ENCODE data around the gene OR51B5. TPM values are rescaled to one million over a fixed set of nuclear protein-coding genes. Genes with fewer than 3 reads are reported as not detected.
"Not testable (repeated sequence)": the region's sequence is repeated elsewhere in the genome, so short reads cannot be mapped to it uniquely, and the experiment has no call there.

OR51B5 gene
- total and polyA plus RNA-seq, 5 donors from 2014 or later, result 0.41 TPM; not detected in 4

DNA sequence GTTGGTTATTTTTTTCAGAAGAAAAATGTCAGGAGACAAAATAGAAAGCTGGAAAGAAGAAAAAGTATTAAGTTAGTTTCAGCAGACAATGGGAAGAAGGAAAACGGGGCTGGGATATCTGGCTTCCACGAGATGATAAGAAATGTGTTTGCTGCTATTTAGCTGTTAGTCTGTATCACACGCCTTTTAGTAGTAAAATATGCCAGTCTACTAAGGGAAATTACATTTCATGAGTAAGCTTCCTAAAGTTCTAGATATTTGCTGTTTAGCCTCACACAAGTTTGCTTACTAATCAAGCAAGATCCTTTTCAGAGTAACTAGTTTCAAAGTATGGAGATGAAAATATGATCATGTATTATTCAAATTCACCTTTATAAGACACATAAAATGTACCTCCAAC is 43.1 kb downstream of the OR51B5 start:
- no peaks in the 10 kb centered on the region for H3K27me3 ChIP-seq (ENCODE audit: control insufficient read depth, insufficient read depth, low read length)
- Mint-ChIP-seq H3K4me1 (no peaks in the 10 kb centered on the region), H3K36me3 (no peaks in the 10 kb centered on the region), H3K27me3 (no peaks in the 10 kb centered on the region), H3K4me3 (no peak overlapping the region), H3K27ac (no peak overlapping the region), H3K9me3 (peaks cover 0 to 2% (median 0%) of the 10 kb centered on the region in 7 donors)
- H3K4me3 ChIP-seq (ENCODE audit: low read depth, low read length), result no peak overlapping the region
- H3K27ac ChIP-seq (ENCODE audit: insufficient read depth, low read length, poor library complexity, severe bottlenecking), result no peak overlapping the region
- no peaks in the 10 kb centered on the region for H3K9me3 ChIP-seq (ENCODE audit: control insufficient read depth in 2 of 2, low read length in 2 of 2)
- ATAC-seq (ENCODE audit: low read depth in 2 of 2) (no peak), DNase-seq (no peak)
- H3K36me3 ChIP-seq (ENCODE audit: control insufficient read depth, insufficient read depth, low read length), result no peaks in the 10 kb centered on the region
- no peaks in the 10 kb centered on the region for H3K4me1 ChIP-seq (ENCODE audit: control insufficient read depth, insufficient read depth, low read length, poor library complexity, severe bottlenecking)

GRCh38 chr11:5298451-5298850 is 44.9 kb downstream of the OR51B5 start:
- Histone ChIP-seq H3K27me3 (ENCODE audit: control insufficient read depth, insufficient read depth, low read length) (no peaks in the 10 kb centered on the region), H3K27ac (ENCODE audit: insufficient read depth, low read length, poor library complexity, severe bottlenecking) (no peak overlapping the region), H3K36me3 (ENCODE audit: control insufficient read depth, insufficient read depth, low read length) (no peaks in the 10 kb centered on the region), H3K9me3 (ENCODE audit: control insufficient read depth in 2 of 2, low read length in 2 of 2) (no peaks in the 10 kb centered on the region), H3K4me1 (ENCODE audit: control insufficient read depth, insufficient read depth, low read length, poor library complexity, severe bottlenecking) (no peaks in the 10 kb centered on the region), H3K4me3 (ENCODE audit: low read depth, low read length) (no peak overlapping the region)
- H3K4me1 Mint-ChIP-seq, result no peaks in the 10 kb centered on the region
- no peaks in the 10 kb centered on the region for H3K36me3 Mint-ChIP-seq
- H3K27ac Mint-ChIP-seq, result no peak overlapping the region
- no peaks in the 10 kb centered on the region for H3K27me3 Mint-ChIP-seq
- H3K9me3 Mint-ChIP-seq, result peaks cover 0 to 2% (median 0%) of the 10 kb centered on the region in 7 donors
- H3K4me3 Mint-ChIP-seq, result no peak overlapping the region
- ATAC-seq (ENCODE audit: low read depth in 2 of 2), result no peak
- DNase-seq, result no peak

DNA sequence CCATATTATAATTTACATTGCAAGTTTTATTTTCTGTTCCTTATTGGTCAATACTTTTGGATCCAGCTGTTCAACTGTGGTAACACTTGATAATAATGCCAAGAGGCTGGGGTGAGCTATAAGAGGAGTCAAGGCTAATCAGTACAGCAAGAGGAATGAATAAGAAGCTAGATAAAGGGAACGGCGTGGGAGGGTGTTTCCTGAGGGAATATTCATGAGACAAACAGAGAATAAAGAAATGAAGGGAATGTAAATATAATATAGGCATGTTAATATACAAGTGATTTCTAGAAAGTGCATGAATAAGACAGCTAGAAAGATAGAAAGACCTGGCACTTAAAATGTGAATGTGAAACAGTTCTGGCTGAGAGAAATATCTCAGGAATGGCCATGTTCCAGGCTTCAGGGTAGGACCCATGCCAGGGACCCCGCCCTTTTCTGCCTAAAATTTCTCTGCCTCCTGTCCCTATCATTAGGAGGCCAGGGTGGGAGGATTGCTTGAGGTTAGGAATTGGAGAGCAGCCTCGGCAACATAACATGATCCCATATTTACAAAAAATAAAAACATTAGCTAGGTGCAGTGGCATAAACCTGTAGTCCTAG is 45.5 kb downstream of the OR51B5 start:
- Mint-ChIP-seq H3K36me3 (no peaks in the 10 kb centered on the region), H3K27ac (no peak overlapping the region), H3K27me3 (no peaks in the 10 kb centered on the region), H3K9me3 (peaks cover 0 to 2% (median 0%) of the 10 kb centered on the region in 7 donors), H3K4me1 (no peaks in the 10 kb centered on the region), H3K4me3 (no peak overlapping the region)
- no peaks in the 10 kb centered on the region for H3K27me3 ChIP-seq (ENCODE audit: control insufficient read depth, insufficient read depth, low read length)
- no peaks in the 10 kb centered on the region for H3K4me1 ChIP-seq (ENCODE audit: control insufficient read depth, insufficient read depth, low read length, poor library complexity, severe bottlenecking)
- H3K36me3 ChIP-seq (ENCODE audit: control insufficient read depth, insufficient read depth, low read length), result no peaks in the 10 kb centered on the region
- H3K27ac ChIP-seq (ENCODE audit: insufficient read depth, low read length, poor library complexity, severe bottlenecking), result no peak overlapping the region
- no peaks in the 10 kb centered on the region for H3K9me3 ChIP-seq (ENCODE audit: control insufficient read depth in 2 of 2, low read length in 2 of 2)
- DNase-seq, result no peak
- no peak overlapping the region for H3K4me3 ChIP-seq (ENCODE audit: low read depth, low read length)
- ATAC-seq (ENCODE audit: low read depth in 2 of 2), result no peak

- not testable (repeated sequence) for ATAC-seq (ENCODE audit: low read depth in 2 of 2); H3K27me3 Mint-ChIP-seq; H3K27ac ChIP-seq (ENCODE audit: insufficient read depth, low read length, poor library complexity, severe bottlenecking); DNase-seq; H3K36me3 ChIP-seq (ENCODE audit: control insufficient read depth, insufficient read depth, low read length); H3K9me3 Mint-ChIP-seq; H3K27me3 ChIP-seq (ENCODE audit: control insufficient read depth, insufficient read depth, low read length); H3K4me1 Mint-ChIP-seq; H3K36me3 Mint-ChIP-seq; H3K4me3 ChIP-seq (ENCODE audit: low read depth, low read length); H3K4me1 ChIP-seq (ENCODE audit: control insufficient read depth, insufficient read depth, low read length, poor library complexity, severe bottlenecking); H3K27ac Mint-ChIP-seq; H3K9me3 ChIP-seq (ENCODE audit: control insufficient read depth in 2 of 2, low read length in 2 of 2); H3K4me3 Mint-ChIP-seq
Observed at GRCh38 chr11:5294342-5294995, 48.9 kb downstream of the OR51B5 start.

- DNase-seq, result no peak
- Histone ChIP-seq H3K36me3 (ENCODE audit: control insufficient read depth, insufficient read depth, low read length) (no peaks in the 10 kb centered on the region), H3K4me1 (ENCODE audit: control insufficient read depth, insufficient read depth, low read length, poor library complexity, severe bottlenecking) (no peaks in the 10 kb centered on the region), H3K27ac (ENCODE audit: insufficient read depth, low read length, poor library complexity, severe bottlenecking) (no peak overlapping the region), H3K9me3 (ENCODE audit: control insufficient read depth in 2 of 2, low read length in 2 of 2) (no peaks in the 10 kb centered on the region), H3K4me3 (ENCODE audit: low read depth, low read length) (no peak overlapping the region), H3K27me3 (ENCODE audit: control insufficient read depth, insufficient read depth, low read length) (no peaks in the 10 kb centered on the region)
- ATAC-seq (ENCODE audit: low read depth in 2 of 2), result no peak
- no peaks in the 10 kb centered on the region for H3K4me1 Mint-ChIP-seq
- peaks cover 0 to 4% (median 0%) of the 10 kb centered on the region in 7 donors for H3K9me3 Mint-ChIP-seq
- H3K36me3 Mint-ChIP-seq, result no peaks in the 10 kb centered on the region
- H3K4me3 Mint-ChIP-seq, result no peak overlapping the region
- H3K27me3 Mint-ChIP-seq, result no peaks in the 10 kb centered on the region
- no peak overlapping the region for H3K27ac Mint-ChIP-seq
Observed at GRCh38 chr11:5293028-5293427, 50.3 kb downstream of the OR51B5 start.

Other genes starting within 250 kb of the OR51B5 start
- gene OR52A5, start 205.2 kb downstream of the OR51B5 start, total RNA-seq, result not detected
- not detected for gene OR52A5, start 205.2 kb downstream of the OR51B5 start, polyA plus RNA-seq
- not detected for gene OR52A1, start 188.8 kb downstream of the OR51B5 start, total RNA-seq
- gene OR52A1, start 188.8 kb downstream of the OR51B5 start, polyA plus RNA-seq, result not detected
- not detected for gene OR51V1, start 142.8 kb downstream of the OR51B5 start, total RNA-seq
- gene OR51V1, start 142.8 kb downstream of the OR51B5 start, polyA plus RNA-seq, result not detected
- 2.7 TPM for gene HBB, start 116.5 kb downstream of the OR51B5 start, total RNA-seq
- gene HBB, start 116.5 kb downstream of the OR51B5 start, polyA plus RNA-seq, result 1 to 10 TPM in 1 of 4 donors, under 1 TPM in 2, not detected in 1; 0.37 to 4.4 (median 0.47) TPM
- gene HBD, start 109.0 kb downstream of the OR51B5 start, total RNA-seq, result not detected
- not detected for gene HBD, start 109.0 kb downstream of the OR51B5 start, polyA plus RNA-seq
- not detected for gene HBG1, start 93.7 kb downstream of the OR51B5 start, total RNA-seq
- not detected for gene HBG1, start 93.7 kb downstream of the OR51B5 start, polyA plus RNA-seq
- not detected for gene HBG2, start 88.7 kb downstream of the OR51B5 start, total RNA-seq
- gene HBG2, start 88.7 kb downstream of the OR51B5 start, polyA plus RNA-seq, result not detected
- gene HBE1, start 73.6 kb downstream of the OR51B5 start, total RNA-seq, result not detected
- not detected for gene HBE1, start 73.6 kb downstream of the OR51B5 start, polyA plus RNA-seq
- not detected for gene OR51B4, start 41.6 kb downstream of the OR51B5 start, total RNA-seq
- gene OR51B4, start 41.6 kb downstream of the OR51B5 start, polyA plus RNA-seq, result not detected
- gene OR51B2, start 19.2 kb downstream of the OR51B5 start, total RNA-seq, result not detected
- gene OR51B2, start 19.2 kb downstream of the OR51B5 start, polyA plus RNA-seq, result not detected
- not detected for gene OR51B6, start 8.0 kb upstream of the OR51B5 start, total RNA-seq
- not detected for gene OR51B6, start 8.0 kb upstream of the OR51B5 start, polyA plus RNA-seq
- gene OR51M1, start 40.3 kb upstream of the OR51B5 start, total RNA-seq, result not detected
- gene OR51M1, start 40.3 kb upstream of the OR51B5 start, polyA plus RNA-seq, result not detected
- gene OR51Q1, start 78.6 kb upstream of the OR51B5 start, total RNA-seq, result not detected
- gene OR51Q1, start 78.6 kb upstream of the OR51B5 start, polyA plus RNA-seq, result not detected
- not detected for gene OR51I1, start 98.0 kb upstream of the OR51B5 start, total RNA-seq
- not detected for gene OR51I1, start 98.0 kb upstream of the OR51B5 start, polyA plus RNA-seq
- gene OR51I2, start 105.8 kb upstream of the OR51B5 start, total RNA-seq, result not detected
- not detected for gene OR51I2, start 105.8 kb upstream of the OR51B5 start, polyA plus RNA-seq
- gene OR52D1, start 145.2 kb upstream of the OR51B5 start, total RNA-seq, result not detected
- not detected for gene OR52D1, start 145.2 kb upstream of the OR51B5 start, polyA plus RNA-seq
- gene UBQLN3, start 166.4 kb upstream of the OR51B5 start, total RNA-seq, result 0.49 TPM
- gene UBQLN3, start 166.4 kb upstream of the OR51B5 start, polyA plus RNA-seq, result not detected
- gene UBQLNL, start 173.2 kb upstream of the OR51B5 start, total RNA-seq, result 0.32 TPM
- gene UBQLNL, start 173.2 kb upstream of the OR51B5 start, polyA plus RNA-seq, result not detected
- 0.37 TPM for gene OR52H1, start 205.0 kb upstream of the OR51B5 start, total RNA-seq
- gene OR52H1, start 205.0 kb upstream of the OR51B5 start, polyA plus RNA-seq, result not detected
- gene OR52B6, start 237.4 kb upstream of the OR51B5 start, total RNA-seq, result not detected
- not detected for gene OR52B6, start 237.4 kb upstream of the OR51B5 start, polyA plus RNA-seq